ENCODE measurements around the gene CCNE1. TPM values are rescaled to one million over a fixed set of nuclear protein-coding genes. Genes with fewer than 3 reads are reported as not detected.
A peak's percentile ranks its signal among the peaks of the same experiment; 100 is the strongest.

The CCNE1 gene
- total RNA-seq, 2 donors from 2014 or later: 1.6 to 8.0 TPM

DNA sequence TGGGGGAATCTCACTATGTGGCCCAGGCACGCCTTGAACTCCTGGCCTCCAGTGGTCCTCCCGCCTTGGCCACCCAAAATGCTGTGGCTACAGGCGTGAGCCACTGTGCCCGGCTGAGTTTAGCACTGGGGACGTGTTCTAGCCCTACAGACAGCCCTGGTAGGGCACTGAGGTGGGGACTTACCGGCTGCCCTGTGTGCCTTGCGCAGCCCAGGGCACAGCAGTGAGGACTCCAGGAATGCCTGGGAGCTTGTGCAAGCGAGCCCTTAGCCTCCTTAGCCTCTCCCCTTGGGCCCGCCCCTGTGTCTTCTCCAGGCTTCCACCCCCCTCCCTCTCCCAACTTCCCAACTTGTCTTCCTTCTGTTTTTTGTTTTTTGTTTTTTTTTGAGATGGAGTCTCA, 21.0 kb downstream of the CCNE1 start:
- intact Hi-C loops (cut with DNase I): no loop called here
- 86% methylated on average over 9 of the region's 9 CpGs for WGBS
- Histone ChIP-seq H3K36me3 (no peaks in the 10 kb centered on the region), H3K9me3 (no peaks in the 10 kb centered on the region), H3K27ac (no peak overlapping the region), H3K4me3 (no peak overlapping the region), H3K4me1 (replicated peaks) (no peaks in the 10 kb centered on the region), H3K27me3 (replicated peaks; ENCODE audit: insufficient read depth) (no peaks in the 10 kb centered on the region)
- TF ChIP-seq POLR2AphosphoS5 (IDR thresholded peaks at IDR 0.05) (no peak), POLR2A (IDR thresholded peaks at IDR 0.05) (no peak)
- TF ChIP-seq, protein P1, sequence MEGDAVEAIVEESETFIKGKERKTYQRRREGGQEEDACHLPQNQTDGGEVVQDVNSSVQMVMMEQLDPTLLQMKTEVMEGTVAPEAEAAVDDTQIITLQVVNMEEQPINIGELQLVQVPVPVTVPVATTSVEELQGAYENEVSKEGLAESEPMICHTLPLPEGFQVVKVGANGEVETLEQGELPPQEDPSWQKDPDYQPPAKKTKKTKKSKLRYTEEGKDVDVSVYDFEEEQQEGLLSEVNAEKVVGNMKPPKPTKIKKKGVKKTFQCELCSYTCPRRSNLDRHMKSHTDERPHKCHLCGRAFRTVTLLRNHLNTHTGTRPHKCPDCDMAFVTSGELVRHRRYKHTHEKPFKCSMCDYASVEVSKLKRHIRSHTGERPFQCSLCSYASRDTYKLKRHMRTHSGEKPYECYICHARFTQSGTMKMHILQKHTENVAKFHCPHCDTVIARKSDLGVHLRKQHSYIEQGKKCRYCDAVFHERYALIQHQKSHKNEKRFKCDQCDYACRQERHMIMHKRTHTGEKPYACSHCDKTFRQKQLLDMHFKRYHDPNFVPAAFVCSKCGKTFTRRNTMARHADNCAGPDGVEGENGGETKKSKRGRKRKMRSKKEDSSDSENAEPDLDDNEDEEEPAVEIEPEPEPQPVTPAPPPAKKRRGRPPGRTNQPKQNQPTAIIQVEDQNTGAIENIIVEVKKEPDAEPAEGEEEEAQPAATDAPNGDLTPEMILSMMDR (IDR thresholded peaks at IDR 0.05): no peak
- no peak for DNase-seq (ENCODE audit: low spot score)

DNA sequence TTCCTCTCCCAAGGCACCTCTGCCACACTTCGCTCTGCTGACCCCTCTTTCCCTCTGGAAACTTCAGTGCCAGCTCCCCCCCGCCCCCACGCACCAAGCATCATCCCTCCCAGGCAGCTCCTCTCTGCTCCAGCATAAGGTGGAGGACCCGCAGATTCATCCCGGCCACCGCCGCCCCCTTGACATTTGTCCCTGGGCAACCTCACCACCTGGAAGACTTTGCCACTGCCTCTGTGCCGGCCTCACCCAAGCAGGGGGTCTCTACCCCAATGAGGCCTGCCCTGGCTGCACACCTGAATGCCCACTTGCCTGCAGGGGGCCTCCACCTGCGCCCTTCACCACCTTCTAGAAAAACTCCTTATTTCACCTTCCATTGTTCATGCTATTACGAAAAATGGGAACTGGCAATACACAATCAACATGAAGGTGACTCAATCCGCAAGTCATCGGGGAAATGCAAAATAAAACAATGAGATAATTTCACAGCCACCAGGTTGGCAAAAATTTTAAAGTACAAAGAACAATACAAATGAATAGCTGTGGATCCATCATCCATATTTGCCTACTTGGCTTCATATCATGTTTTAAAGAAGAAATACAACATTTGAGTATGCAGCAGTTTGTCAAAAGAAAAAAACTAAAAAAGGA, 21.9 kb downstream of the CCNE1 start:
- Histone ChIP-seq H3K27me3 (replicated peaks; ENCODE audit: insufficient read depth) (no peaks in the 10 kb centered on the region), H3K27ac (no peak overlapping the region), H3K36me3 (no peaks in the 10 kb centered on the region), H3K4me3 (no peak overlapping the region), H3K4me1 (replicated peaks) (no peaks in the 10 kb centered on the region), H3K9me3 (no peaks in the 10 kb centered on the region)
- no peak for DNase-seq (ENCODE audit: low spot score)
- TF ChIP-seq POLR2A (IDR thresholded peaks at IDR 0.05): no peak
- no peak for TF ChIP-seq POLR2AphosphoS5 (IDR thresholded peaks at IDR 0.05)
- TF ChIP-seq, protein P1 (IDR thresholded peaks at IDR 0.05): no peak
- 84% methylated on average over 12 of the region's 12 CpGs for WGBS
- intact Hi-C loops (cut with DNase I): no loop called here

DNA sequence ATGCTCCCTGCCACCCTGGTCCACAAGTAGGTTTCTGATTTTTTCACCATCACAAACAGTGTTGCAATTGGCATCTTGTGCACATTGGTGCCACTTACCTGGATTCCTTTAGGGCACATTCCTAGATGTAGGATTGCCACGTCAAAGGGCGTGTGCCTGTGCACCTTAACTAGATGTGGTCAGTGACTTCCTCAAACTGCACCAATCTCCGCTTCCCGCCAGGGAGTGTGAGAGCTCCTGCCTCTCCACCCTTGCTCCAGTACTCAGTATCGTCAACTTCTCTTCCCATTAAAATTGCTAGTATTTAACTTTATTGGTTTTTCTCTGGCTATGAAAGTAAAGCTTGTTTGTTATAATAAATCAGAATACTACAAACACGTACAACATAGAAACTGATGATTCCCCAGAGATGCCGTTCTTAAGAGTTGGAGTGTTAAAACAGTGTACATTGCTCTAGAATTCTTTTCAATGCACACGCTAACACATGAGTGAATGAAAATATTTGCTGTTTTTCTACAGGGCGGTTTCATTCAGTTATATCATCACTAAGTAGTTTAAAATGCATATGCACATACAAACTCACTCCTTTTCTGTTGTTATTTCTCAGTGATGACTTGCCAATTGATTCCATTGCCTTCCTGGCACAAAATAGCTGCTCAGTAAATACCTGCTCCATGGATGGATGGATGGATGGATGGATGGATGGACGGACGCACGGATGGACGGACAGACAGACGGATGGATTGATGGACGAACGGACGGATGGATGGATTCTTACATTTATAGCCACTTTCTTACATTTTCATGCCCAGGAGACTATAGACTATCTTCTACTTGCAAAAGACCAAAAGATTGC, 23.4 kb downstream of the CCNE1 start:
- Histone ChIP-seq H3K4me3 (no peak overlapping the region), H3K36me3 (no peaks in the 10 kb centered on the region), H3K9me3 (no peaks in the 10 kb centered on the region), H3K27ac (no peak overlapping the region), H3K4me1 (replicated peaks) (no peaks in the 10 kb centered on the region), H3K27me3 (replicated peaks; ENCODE audit: insufficient read depth) (no peaks in the 10 kb centered on the region)
- DNase-seq (ENCODE audit: low spot score): no peak
- intact Hi-C loops (cut with DNase I): no loop called here
- TF ChIP-seq, protein P1 (IDR thresholded peaks at IDR 0.05): peak in 1 of 4 experiments; percentile 4
- TF ChIP-seq POLR2A (IDR thresholded peaks at IDR 0.05) (no peak), POLR2AphosphoS5 (IDR thresholded peaks at IDR 0.05) (no peak)
- WGBS: 69% methylated on average over 17 of the region's 17 CpGs

DNA sequence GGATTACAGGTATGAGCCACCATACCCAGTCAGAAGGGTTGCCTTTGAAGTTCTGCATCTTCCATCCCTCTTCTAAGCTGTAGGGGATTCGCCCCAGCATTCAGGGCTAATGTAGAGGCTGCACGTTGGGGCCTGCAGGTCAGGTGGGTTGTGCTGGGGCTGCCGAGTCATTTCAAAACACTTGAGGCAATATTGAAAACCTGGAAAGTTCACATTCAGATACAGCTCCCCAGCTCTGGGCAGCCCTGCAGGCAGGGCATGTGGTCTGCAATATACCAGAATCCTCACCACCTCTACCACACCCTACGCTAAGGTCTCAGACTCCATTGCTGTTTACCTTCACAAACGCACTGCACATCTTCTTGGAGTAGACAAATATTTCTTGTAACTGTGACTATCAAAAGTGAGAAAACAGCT, 24.6 kb downstream of the CCNE1 start:
- intact Hi-C loops (cut with DNase I): no loop called here
- TF ChIP-seq POLR2AphosphoS5 (IDR thresholded peaks at IDR 0.05) (no peak), POLR2A (IDR thresholded peaks at IDR 0.05) (no peak)
- TF ChIP-seq, protein P1 (IDR thresholded peaks at IDR 0.05): no peak
- H3K27me3 ChIP-seq (replicated peaks; ENCODE audit: insufficient read depth): no peaks in the 10 kb centered on the region
- H3K4me1 ChIP-seq (replicated peaks): no peaks in the 10 kb centered on the region
- WGBS: 57% methylated on average over 5 of the region's 5 CpGs
- DNase-seq (ENCODE audit: low spot score): no peak
- H3K9me3 ChIP-seq: no peaks in the 10 kb centered on the region
- no peaks in the 10 kb centered on the region for H3K36me3 ChIP-seq
- H3K4me3 ChIP-seq: no peak overlapping the region
- H3K27ac ChIP-seq: no peak overlapping the region
